GM18909 (cell line): ENCODE measurements around the gene DOCK8.

Experiments used
- ATAC-seq: cut with Tn5 transposase; IDR thresholded peaks from one replicate; pipeline ENCODE4 v1.9.1; 2021; ENCODE audit warnings: mild to moderate bottlenecking; ENCODE audit not compliant: unreplicated experiment, poor library complexity

DOCK8 gene

DNA sequence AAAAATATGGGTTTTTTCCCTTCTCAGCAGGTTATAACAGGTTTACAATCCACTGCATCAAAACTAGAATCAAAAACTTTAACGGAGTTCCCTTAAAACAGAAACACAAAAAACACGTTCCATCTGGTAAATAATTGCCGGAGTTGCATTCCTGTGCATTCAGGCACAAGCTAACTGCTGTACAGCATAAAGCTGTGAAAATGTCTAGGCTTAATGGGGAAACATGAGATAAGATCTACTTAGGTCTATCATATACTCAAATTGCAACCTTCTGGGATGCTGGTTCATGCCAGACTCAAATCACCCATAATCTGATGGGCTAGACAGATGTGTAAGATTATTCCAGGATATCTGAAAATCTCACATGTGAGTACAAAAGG is 265.3 kb downstream of the DOCK8 start:
- ATAC-seq, result no peak

DNA sequence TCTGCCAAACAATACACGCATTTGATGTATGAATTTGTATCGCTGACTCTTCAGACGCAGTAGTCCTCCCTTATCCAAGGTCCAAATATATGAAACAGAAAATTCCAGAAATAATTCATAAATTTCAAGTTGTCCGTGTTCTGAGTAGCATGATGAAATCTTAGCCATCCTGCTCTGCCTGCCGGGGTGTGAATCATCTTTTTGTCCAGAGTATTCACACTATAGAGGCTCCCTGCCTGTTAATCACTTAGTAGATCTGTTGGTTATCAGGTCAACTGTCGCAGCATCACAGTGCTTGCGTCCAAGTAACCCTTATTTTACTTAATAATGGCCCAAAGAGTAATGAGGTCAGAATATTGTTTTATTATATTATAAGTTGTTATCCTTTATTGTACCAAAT is 268.1 kb downstream of the DOCK8 start:
- ATAC-seq, result no peak

DNA sequence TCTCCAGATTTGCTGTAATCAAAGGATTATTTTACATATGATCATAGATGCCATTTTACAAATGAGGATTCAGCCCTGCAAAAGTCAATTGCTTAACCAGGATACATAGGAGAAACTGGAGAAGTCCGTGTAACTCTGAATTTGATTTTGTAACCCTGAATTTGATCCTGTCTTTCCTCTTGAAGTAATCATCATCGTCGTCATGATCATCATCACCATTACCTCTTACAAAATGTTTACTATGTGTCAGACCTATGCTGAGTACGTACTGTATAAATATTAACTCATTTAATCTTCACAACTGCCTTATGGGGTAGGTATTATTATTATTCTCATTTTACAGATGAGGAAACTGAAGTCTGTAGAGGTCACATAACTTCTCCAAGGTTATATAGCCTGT is 271.5 kb downstream of the DOCK8 start:
- ATAC-seq, result no peak

DNA sequence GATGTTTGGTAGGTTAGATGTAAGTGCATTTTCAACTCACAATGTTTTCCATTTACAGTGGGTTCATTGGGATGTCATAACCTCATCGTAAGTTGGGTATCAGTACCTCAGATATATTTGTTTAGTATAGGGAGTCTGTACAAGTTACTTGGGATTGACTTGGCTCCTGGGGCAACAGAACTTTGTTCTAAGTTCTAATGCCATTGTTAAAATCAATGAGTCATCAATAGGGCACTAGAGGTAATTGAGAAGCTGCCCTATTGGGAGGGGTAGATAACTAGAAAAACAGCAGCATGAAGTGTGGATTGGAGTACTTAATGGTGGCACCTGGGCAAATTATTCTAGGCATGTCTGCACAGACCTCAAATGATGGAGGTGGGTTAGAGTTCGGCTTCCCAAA is 272.8 kb downstream of the DOCK8 start:
- ATAC-seq, result no peak

DNA sequence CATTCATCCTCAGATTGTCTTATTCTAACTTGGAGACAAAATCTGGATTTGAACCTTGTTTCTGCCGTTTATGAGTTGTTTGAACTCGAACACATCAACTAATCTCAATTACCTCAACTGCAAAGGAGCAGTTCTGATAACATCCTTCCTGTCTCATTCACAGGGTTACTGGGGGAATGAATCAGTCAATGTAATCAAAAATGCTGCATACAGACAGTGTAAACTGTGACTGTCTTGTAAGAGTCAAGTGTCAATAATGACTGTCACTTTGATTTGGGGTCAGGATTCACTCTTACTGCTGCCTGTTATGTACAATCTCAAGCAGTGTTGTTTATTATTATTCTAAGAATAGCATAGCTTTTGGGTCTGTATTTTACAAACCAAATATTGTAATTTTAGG is 273.8 kb downstream of the DOCK8 start:
- ATAC-seq, result no peak

DNA sequence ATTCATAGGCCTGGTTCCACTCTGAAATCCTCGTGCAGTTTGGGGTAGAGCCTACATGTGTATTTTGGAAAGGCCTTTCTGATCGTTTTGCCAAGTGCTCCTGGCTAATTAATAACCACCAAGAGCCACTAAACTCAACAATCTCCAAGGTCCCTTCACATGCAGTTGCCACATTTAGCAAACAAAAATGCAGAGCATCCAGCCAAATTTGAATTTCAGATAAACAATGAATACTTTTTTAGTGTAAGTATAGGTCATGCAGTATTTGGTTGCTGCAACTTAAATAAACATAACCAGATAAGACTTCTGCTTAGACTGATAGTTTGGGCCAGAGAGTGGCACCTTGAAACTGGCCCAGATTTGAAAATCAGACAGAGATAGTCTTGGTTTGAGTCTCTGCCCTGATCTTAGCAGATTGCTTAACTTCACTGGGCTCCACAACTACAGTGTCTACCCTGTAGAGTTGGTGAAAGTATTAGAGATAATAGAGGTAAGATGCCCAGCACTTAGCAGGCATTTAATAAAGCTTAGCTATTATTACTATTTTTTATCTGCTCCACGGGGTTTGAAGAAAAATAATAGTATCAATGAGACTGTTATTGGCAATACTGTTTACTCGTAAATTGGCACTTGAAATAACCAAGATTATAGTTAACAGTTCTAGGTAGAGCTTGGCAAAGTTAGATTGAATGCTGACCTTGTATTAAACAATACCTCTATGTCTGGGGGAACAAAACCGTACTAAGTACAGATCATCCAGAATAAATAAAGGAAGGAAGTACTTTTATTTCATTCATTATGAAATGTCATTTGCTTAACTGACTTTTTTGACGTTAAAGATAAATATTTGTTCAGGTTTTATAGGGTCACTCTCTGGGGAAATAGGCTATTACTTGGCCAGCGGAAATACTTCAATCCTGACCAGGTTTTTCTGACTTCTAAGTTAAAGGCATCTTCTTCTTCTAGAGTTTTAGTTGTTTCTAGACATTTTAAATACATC is 274.8 kb downstream of the DOCK8 start:
- ATAC-seq, result no peak

DNA sequence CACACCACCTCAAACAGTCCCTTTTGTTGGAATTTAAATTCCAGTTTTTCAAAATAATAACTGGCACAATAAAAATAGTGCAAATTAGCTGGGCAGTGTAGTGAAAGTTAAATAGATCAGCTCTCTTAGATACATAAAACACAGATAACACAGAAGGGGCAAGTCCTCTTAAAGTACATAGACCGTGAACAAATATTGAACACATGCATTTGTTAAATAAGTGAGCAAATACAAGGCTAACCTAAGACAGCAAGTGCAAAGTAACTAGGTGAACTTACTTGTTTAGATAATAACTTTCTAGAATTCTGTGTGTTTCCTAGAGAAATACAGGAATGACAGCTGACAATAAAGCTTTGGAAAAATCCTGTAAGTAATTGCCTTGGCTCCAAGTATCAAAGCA is 280.1 kb downstream of the DOCK8 start:
- ATAC-seq, result no peak

DNA sequence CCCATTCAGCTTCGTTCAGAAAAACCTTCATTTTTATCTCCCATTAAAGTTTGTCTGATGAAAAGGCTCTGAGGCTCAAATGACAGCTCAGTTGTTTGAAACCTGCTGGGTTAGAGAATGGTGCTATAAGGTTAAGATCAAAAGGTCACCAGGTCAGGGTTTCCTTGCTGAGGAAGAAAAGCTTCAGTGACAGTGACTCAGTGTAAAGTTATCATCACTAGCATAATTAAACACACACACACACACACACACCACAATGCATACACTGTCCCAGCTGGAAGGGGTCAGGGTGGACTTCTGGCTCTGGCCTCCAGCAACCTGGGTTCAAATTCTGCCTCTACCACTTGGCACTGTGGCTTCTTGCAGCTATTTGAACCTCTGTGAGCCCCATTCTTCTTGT is 281.1 kb downstream of the DOCK8 start:
- ATAC-seq, result no peak

DNA sequence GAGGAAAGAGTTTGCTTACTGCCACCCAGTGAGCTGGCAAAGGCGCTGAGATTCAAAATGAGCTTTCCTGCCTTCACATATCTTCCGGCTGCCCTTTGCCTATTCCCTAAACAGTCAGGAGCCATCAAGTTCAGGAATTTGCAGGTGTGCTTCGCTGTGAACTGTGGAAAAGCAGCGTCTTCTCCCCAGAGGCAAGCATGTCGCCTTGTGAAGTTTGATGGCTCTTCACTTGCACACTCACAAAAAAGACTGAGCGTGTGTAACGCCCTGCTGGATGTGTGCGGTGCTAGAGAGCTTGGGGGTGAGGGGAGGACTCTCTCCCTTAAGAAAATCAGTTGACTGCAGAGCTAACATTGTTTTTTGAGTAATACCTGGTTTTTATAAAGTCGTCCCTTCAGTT is 288.7 kb downstream of the DOCK8 start:
- ATAC-seq, result no peak

DNA sequence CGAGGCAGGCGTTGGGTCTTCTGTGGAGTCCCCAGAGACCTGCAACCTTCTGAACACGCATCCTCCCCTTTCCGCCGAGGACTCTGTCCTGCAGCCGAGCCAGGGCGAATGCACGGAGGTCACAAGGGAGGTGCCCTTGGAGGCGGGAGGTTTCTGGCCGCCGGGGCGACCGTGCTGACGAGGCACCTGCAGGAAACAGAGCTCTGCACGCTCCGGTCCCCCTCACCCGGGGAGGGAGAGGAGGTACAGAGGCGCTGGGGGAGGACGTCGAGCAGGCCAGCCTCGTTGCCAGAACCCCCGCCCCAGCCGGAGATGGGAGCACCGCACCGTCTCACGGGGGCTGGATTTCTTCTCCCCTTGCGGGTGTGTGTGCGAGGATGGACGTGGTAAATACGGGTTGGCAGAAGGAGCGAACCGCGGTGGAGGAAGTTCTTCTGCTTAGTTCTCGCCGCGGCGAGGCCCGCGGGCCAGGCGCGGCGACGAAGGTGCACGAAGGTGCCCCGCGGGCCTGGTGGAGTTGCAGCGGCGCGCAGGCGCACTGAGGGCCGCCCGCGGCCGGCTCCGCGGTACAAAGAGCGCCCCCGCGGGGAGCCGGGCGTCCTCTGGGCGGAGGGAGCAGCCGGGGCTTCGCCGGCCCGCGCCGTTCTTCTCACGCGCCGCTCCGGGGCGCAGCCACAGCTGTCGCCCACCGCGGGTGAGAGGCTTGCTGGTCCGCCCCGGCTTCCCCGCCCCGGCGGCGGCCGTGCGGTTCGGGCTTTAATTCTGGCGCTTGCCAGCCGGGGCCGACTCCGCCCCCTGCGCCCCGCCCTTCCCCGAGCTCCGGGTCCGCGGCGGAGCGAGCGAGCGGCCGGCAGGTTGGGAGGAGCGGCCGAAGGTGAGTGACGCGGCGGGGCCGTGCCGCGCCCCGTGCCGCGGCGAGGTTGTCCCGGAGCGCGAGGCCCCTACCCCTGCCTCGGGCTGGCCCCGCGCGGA is 289.5 kb downstream of the DOCK8 start, which contains the start of gene KANK1:
Gene KANK1, plus strand, starts transcription at position 815 of the 972 bp plus-strand sequence.
- ATAC-seq, result peak; percentile 87

DNA sequence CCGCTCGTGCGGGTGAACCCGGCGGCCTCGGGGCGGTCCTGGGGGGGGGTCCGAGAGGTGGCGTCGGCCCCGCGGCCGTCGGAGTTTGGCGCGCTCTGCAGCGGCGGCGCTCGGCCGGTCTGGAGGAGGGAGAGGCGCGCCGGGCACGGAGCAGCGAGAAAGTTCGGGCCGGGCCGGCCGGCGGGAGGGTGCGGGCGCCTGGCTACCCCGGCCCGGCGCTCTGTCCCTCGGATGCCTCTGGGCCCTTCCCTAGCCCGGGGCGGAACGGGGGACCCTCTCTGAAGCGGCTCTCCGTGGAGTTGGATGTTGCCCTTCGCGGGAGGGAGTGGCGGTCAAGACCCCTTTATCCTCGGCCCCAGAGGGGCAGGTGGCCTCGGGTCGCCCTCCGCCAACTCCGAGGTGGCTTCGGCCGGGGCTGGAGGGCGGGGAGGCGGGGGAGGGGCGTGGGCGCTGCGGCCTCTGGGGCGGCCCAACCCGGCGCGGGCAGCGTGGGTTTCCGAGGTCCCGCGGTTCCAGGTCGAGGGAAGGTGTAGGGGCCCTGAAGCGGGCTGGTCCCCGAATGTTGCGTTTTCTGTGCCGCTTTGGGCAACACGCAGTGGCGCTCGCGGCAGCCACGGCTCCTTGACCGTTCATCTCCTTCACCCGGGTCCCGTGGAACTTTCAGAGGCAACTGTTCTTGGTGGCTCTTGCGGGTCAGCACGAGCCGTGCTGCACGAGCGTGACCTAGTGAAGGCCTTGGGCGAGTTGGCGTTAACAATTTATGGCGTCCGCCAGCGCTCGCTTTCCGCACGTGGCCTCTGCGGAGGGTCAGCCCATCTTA is 290.5 kb downstream of the DOCK8 start:
- peak; percentile 32 for ATAC-seq

DNA sequence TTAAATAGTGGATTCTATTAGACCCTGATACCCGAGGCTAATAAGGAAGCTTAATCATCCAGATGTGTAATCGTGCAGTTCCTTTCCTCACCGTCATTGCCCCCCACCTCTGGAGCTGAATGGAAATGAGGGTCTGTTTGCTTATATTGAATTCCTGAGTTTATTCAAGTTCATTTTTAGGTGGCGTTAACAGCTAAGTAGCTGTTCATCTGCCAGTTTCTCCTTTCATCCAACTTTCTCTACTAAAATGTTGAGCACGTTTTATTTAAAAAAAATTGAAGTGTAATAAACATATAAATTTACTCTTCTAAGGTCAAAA is 291.0 kb downstream of the DOCK8 start:
- ATAC-seq, result no peak

DNA sequence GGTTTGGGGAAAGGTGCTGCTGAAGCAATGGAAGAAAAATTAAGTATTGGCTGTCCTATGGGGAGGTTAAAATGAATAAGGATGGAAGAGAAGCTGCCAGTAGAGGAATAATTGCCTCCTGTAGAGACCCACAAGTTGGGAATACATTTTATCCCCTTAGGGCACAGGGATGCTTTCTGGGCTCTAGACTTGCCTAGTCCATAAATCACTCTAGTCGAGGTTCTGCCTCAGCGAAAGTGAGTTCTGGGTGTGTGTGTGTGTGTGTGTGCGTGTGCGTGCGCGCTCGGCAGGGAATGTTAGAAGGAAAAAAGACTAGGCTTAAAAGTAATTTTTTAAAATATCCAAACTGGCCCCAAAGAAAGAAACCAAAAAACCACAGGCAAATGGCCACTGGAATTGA is 291.6 kb downstream of the DOCK8 start:
- no peak for ATAC-seq

DNA sequence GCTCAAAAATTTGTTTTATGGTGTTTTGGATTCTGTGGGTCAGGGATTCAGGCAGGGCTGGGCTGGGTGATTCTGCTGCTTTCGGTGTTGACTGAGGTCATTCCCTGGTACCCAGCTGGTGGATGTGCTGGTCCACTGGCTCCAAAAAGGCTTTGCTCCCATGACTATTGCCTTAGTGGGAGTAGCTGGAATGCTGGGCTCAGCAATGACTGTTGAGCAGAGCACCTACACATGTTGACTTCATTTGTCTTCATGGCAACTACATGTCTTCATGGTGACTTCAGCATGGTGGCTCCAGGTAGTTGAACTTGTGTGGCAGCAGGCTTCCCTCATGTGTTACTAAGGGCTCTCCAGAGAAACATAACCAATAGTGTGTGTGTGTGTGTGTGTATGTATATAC is 297.2 kb downstream of the DOCK8 start:
- ATAC-seq, result no peak

DNA sequence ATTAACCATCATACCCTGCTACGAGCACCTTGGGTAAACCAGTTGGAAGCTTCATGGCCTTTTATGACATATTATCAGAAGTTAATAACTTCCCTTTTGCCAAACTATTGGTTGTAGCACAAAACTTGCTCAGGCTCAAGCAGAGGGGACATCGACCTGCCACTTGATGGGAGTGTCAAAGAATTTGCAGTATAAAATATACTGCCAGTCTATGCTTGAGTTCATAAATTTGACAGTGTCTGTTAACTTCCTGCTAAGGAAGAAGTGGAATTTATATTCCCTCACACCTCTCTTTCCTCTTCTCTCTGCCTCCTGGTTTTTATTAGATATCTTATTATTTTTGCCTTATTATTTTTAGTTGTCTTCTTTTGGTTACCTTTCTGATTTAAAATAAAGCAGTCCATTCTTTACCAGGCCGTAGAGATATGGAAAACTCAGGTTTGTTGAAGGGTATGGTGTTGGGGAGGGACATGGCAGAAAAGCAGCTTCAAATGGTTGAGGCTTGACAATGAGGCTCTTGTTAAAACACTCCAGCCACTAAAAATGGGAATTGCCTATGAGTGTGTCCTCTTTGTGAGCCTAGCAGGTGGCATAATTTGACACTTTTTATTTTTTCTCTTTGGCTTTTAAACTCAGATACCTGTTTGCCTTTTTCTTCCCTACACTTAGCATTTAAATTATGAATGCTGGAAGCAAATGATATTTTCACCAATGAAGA is 298.0 kb downstream of the DOCK8 start:
- ATAC-seq, result no peak
